Measurements from ENCODE around the gene RRAGA.
A peak's percentile ranks its signal among the peaks of the same experiment; 100 is the strongest.

Gene RRAGA

GRCh38 chr9:19048966-19049916 is at the start of gene RRAGA:
Gene RRAGA (plus strand): TSS chr9:19049427. CDS start chr9:19049660, 233 bp downstream.
- TF ChIP-seq CTCF (IDR thresholded peaks at IDR 0.05) = peak; percentile 80

DNA sequence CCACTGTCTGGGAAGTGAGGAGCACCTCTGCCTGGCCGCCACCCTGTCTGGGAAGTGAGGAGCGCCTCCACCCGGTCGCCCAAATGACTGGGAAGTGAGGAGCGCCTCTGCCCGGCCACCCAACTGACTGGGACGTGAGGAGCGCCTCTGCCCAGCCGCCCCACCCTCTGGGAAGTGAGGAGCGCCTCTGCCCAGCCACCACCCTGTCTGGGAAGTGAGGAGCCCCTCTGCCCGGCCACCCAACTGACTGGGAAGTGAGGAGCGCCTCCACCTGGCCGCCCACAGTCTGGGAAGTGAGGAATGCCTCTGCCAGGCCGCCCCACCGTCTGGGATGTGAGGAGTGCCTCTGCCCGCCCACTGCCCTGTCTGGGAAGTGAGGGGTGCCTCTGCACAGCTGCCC is 49.1 kb upstream of the RRAGA start:
- TF ChIP-seq CTCF (IDR thresholded peaks at IDR 0.05) = no peak

- no peak for TF ChIP-seq CTCF (IDR thresholded peaks at IDR 0.05)
Measured at GRCh38 chr9:19009391-19009965, 39.7 kb upstream of the RRAGA start.

DNA sequence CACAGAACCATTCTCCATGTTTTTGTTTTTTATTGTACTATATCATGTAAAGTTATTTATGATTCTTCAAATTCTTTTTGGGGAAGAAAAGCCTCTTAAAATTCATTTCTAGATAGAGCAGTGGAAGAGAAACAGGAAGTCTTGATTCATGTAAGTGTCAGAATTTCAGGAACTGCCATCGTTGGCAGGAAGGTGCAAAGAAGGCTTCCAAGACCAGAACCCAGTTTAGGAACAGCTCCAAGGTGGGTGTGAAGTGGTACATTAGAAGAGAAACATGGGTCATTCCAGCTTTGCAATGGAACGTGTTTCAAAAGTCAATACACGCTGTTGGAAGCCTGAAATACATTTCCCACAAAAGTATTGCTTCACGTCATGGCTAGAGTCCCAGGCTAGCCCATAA is 31.0 kb upstream of the RRAGA start:
- TF ChIP-seq CTCF (IDR thresholded peaks at IDR 0.05) = no peak

GRCh38 chr9:19020886-19021455 is 28.3 kb upstream of the RRAGA start:
- no peak for TF ChIP-seq CTCF (IDR thresholded peaks at IDR 0.05)

DNA sequence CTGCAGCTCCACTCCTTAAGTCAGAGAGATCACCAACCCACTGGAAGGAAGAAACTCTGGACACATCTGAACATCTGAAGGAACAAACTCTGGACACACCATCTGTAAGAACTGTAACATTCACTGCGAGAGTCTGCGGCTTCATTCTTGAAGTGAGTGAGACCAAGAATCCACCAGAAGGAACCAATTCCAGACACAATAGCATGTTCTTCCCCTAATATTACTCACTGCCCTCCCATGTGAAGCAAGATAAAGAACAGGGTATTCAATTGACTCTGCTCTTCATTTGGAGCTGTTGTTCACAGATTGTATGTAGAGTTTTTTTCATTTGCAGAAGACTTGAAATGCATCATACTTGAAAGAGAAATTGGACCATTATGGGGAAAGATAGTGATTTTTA is 27.0 kb upstream of the RRAGA start:
- no peak for TF ChIP-seq CTCF (IDR thresholded peaks at IDR 0.05)

DNA sequence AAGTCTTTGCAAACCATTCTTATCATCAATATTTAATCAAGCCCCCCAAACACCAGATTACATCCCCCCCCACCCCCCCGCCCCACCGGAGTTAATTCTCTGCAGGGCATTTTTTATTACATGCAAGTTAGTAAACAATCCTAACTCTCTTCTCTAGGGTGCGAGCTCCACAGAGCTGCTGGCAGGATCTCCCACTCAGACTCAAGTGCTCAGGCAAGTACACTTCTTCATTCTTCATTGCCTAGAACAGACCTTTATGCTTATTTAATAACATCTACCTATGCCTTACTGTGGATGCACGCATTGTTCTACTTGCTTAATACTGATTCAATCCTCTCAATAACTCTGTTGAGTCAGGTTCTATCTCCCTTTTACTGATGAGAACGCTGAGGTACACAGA is 26.1 kb upstream of the RRAGA start:
- TF ChIP-seq CTCF (IDR thresholded peaks at IDR 0.05) = no peak

Data from LNCAP (cell line).